Stimulated activated CD8-positive, alpha-beta memory T cell treated with anti-CD3 and anti-CD28 coated beads, Interleukin-4, amount 100 ng/mL, for 24 hours (primary cell): ENCODE results near the gene NTNG1.

Source experiments
- DNase-seq: peaks from one replicate; pipeline ENCODE4 v3.0.0-alpha.2; 2020; ENCODE audit warnings: low read depth

Gene NTNG1

DNA sequence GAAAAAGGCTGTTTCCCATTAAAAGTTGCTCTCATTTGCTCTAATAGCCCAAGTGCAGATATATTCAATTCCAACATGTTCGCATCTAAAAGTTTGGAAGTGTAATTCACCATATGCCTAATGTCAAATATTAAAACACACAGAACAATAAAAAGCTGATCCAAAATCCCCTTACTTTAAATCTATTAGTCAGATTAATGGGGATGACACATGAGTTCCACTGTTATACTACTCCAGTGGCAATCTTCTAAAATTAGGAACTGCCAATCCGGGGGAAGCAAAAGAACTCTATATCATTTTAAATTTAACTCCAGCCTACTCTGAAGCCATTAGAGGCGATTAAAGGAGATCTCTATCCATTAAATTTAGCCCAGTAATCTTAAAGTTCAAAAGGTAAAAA lies 317.1 kb downstream of the NTNG1 start:
- no peak for DNase-seq

DNA sequence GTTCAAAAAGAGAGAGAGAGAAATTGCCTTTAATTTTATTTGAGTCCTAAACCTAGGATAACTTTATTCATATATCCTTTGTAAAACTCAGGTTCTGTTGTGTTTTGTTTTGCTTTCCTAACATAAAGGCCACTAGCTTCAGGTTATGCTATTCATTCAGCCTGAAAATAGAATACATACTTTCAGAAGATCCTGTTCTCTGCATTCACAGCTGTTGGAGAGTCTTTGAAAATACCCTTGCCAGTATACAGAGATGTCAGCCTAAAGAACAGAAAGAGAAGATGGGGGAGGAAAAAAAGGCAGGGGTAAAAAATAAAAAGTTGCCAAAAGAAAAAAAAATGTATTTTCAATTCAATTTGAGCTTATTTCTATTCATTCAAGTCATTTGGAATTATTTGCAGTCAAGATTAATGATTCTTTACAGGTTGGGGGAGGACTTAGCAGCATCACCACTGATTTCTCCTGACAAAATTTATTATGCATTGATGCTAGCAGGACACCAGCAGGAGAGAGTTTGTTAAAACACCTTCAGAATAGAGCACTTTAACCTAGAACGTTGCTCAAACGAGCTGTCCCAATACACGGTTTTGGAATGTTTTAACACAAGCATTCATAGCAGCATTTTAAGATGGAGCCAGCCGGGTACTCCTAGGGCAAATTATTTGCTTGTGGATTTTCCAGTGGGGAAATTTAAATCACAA lies 318.5 kb downstream of the NTNG1 start:
- DNase-seq = no peak

DNA sequence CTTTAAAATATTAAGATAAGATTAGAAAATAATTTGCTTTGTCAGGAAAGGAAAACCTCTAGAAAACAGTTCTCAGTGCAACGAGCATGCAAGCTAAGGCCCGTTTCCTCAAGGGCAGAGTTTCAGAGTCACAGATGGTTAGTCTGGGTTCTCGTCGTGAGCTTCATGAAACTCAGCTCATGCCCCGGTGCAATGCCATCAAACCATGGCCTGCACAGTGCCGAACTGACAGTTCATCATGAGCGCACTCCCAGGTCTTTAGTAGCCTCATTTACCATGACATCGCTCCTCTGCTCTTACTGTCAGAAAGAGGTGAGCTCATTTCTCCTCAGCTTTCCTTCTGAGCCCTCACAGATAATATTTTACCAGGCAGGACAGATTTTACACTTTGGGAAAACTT lies 319.2 kb downstream of the NTNG1 start:
- DNase-seq = no peak

DNA sequence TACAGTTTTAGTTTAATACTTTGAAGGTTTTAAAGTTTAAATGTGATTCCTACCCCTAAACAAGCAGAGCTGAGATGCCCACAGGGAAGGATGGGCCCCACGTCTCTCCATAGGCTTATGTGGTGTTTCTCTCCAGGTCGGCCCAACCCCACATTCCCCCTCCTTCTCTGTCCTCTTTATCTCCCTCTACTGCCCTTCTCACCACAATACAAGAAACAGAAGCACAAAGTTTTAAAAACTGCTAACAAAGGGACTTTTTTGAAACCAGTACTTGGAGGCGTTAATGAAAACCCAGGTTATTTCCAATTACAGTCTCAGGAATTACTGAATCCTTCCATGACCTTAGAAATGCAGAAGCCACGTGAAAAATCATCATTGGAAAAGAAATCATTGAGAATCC lies 324.0 kb downstream of the NTNG1 start:
- no peak for DNase-seq

DNA sequence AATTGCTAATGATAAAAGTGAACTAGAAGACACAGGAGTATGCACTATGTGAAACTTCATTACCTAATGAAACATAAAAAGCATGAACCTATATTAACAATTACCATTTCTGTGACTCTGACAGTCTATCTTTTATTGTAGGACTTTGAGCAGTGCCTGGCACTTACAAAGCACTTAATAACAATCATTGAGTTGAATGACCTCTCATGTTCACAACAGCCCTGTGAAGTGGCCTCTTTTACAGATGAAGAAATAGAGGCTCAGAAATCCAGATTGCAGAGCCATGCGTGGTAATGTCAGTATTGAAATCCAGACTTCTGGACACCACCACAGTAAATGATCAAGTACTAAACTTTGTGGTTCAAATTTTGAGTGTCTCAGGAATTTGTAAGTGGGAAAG lies 326.4 kb downstream of the NTNG1 start:
- DNase-seq = no peak

DNA sequence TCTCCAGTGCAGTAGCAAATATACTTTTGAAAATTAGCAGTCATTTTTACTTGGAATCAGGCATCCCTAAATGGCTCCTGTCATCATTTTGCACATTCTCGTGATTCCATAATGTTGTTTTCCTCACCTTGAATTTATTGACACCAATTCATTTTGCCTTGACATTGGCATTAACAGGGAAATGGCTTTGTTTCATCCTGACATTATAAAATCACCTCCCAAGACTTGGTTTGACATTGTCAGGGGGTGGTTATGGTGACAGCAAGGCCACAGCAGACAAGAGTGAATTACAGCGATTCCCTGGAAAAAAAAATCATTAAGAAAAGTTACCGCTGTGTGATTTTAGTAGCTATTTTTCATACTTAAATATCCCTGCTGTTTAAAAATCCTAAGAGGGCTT lies 327.0 kb downstream of the NTNG1 start:
- DNase-seq = no peak

DNA sequence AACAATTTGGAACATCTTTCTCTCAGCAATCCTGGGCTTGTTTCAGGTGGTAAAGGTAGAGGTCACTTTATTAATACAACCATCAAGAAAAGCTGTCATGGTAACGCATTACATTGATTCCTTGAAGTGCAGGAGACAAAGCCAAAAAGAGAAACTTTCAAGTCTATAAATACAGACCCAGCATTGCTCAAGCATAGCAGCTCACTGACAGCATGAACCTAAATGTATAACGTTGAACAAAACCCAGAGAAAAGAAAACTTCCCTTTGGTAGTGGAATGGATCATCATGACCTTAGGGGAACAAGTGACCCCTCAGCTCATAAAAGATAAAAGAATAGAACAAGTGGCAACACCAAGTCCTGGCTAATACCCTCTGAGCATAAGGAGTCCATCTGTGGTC lies 332.2 kb downstream of the NTNG1 start:
- no peak for DNase-seq

DNA sequence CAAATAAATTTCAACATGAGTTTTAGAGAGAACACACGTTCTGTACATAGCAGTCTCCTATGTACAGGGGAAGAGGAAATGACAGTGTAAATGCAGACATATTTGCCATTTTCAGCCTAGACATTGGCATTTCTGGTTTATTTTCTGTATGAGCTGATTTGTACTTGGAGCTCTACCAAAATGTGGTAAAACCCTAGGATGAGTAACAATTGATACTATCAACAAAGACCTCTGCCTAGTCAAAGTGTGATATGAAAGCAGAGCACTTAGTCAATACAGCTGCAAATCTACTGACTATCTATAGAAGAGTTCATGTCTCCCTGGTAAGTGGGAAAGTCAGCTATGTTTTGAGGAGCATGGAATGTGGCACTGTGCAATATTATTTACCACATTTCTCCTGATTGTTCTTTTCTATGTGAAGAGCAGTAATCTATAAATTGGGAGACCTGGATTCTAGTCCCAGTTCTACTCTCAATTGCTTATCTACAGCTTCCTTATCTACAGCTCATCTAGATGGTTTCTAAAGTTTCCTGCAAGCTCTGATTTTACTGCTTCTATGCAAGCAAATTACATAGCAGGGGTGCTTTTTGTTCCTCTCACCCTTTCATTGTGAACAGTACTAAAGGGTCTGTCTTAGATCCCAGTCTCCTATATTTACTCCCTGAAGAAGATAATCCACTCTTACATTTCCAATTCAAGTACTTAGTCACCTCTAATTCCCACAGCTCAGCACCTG lies 334.2 kb downstream of the NTNG1 start:
- DNase-seq = no peak

DNA sequence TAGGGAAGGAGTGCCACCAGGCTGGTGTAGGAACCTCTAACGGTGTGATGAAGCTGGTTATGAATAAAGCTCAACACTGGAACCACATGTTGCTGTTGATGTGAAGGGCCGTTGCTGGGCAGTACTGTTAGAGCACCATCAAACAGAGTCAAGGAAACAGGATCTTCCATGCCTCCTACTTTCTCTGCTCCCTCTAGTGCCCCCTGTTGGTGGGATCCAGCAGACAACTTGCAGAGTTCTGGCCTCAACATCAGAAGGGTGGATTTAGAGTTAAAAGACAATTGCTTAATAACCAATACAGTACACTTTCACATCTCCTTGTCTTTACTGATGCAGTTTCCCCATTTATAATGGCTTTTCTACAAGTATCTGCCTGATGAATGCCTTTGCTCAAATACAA lies 336.4 kb downstream of the NTNG1 start:
- DNase-seq = no peak

DNA sequence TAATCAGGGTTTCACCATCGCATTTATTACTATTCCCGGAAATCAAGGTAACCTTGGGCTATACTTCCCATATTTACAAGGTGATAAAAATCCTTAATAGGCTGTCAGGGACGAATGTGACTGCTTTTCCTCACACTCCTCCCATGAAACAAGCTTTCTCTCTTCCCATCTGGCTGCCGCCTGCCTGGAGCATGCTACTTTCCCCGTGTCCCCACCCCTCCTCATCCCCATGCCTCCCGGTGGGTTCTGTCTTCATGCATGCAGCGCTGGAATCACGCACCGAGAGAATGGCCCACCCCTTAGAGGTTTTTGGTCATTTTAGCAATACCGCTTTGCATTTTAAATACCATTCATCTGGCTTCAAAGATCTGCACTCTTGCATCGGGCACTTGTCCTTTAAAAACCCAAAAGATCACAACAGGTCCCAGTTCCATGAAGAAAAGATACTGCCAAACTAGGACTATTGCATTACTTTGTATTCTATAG lies 339.1 kb downstream of the NTNG1 start:
- DNase-seq = no peak

DNA sequence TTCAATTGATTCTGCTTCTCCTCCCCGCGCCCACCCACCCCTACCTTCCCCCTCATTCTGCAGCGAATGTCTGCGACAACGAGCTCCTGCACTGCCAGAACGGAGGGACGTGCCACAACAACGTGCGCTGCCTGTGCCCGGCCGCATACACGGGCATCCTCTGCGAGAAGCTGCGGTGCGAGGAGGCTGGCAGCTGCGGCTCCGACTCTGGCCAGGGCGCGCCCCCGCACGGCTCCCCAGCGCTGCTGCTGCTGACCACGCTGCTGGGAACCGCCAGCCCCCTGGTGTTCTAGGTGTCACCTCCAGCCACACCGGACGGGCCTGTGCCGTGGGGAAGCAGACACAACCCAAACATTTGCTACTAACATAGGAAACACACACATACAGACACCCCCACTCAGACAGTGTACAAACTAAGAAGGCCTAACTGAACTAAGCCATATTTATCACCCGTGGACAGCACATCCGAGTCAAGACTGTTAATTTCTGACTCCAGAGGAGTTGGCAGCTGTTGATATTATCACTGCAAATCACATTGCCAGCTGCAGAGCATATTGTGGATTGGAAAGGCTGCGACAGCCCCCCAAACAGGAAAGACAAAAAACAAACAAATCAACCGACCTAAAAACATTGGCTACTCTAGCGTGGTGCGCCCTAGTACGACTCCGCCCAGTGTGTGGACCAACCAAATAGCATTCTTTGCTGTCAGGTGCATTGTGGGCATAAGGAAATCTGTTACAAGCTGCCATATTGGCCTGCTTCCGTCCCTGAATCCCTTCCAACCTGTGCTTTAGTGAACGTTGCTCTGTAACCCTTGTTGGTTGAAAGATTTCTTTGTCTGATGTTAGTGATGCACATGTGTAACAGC lies 339.9 kb downstream of the NTNG1 start:
- DNase-seq = no peak

DNA sequence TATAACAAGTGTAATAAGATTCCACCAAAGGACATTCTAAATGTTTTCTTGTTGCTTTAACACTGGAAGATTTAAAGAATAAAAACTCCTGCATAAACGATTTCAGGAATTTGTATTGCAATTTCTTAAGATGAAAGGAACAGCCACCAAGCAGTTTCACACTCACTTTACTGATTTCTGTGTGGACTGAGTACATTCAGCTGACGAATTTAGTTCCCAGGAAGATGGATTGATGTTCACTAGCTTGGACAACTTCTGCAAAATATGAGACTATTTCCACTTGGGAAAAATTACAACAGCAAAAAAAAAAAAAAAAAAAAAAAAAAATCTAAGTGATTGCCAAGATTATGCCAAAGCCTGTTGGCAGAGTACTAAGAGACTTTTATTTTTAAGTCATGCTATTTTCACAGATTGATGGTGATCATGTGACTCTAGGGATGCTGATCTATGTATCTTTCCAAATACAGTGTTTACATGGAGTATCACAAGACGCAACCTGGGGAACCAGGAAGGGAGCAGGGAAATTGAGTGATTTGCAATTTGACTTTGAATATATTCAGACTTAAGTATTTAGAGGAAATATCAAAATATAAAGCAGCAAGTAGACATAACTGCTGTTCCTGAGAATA lies 341.0 kb downstream of the NTNG1 start:
- DNase-seq = no peak

DNA sequence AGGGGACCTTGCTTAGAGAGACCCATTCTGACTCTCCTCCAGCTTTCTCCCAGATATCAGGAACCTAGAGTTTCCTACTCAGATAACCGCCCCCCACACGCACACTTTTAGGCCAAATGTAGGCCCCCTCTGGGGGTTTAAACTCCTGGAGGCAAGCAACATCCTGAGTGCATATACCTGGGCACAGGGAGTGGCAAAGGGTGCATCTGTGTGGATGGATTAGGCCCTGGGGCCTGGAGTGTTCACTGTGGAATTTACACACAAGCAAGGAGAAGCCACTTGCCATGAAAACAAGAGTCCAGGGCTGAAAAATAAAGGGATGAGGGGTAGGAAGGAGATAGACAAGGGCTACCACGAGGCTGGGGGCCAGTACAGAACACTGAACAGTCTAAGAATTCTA lies 343.1 kb downstream of the NTNG1 start:
- DNase-seq = no peak

DNA sequence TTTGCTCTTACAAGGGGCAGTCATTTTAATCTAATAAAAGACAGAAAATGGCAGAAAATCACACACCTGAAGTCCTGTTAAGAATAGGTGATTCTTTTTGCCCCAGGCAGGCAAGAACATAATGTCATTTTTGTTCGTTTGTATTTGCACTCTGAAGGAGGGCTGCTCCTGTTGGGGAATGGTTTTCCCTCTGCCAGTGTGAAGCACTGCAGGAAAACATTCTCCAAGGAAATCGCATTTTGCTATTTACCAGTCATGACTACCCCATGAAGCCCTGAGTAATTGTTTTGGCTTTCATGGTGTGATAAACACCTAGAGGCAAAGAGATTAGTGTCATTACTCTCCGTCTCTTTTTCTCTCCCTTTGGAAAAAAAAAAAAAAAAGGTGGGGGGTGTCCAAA lies 345.5 kb downstream of the NTNG1 start:
- no peak for DNase-seq

DNA sequence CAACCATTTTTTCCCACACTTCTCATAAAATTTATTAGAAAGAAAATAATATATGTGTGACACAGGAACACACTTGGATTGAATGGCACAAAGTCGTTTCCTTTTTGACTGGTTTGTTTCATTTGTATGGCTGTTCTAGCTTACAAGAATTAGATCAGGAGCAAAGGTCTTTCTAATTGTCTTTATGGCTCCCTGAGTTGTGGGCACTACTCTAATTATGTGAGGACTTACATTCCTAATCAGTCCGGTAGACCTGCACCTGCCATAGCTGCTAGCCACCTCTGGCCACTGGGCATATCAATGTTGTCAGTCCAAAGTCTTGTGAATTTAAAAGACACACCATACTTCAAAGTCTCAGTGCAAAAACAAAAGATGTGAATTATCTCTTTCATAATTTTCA lies 346.7 kb downstream of the NTNG1 start:
- DNase-seq = no peak

DNA sequence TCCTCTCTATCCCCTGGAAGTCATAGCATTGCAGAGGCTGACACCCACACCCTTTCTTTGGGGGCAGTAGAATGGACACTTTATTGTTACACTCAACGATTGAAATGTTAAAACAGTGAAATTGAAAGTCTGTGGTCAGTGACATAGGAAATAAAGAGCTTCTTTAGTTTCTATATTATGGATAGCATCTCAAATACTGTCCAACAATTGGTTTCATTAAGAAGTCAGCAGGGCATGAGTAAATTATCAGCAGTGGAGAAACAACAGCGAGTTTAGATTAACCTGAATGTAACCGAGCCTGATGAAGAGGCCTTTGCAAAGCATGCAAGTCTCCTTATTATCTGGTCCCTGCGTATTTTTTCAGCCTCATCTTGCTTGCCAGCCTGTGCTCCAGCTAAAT lies 350.7 kb downstream of the NTNG1 start:
- DNase-seq = no peak

DNA sequence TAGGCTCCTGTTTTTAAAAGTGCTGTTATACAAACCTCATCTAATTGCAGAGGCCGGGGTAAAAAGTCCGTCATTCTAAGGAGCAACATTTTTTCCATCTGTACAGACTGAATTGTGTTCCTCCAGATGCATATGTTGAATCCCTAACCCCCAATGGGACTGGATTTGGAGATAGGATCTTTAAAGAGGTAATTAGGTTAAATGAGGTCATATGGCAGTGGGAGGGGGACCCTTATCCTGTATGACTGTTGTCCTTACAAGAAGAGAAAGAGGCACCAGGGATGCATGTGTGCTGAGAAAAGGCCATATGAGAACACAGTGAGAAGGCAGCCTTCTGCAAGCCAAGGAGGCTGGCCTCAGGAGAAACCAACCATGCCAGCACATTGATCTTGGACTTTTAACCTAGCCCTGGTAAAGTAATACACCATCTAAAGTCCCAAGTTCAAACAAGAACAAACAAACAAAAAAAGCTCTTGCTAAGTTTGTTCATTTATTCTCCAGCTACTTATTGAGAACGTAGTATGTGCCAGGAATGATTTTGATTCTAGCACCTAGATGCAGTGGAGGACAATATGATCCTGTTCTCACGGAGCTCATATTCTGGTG lies 352.4 kb downstream of the NTNG1 start:
- DNase-seq = no peak

DNA sequence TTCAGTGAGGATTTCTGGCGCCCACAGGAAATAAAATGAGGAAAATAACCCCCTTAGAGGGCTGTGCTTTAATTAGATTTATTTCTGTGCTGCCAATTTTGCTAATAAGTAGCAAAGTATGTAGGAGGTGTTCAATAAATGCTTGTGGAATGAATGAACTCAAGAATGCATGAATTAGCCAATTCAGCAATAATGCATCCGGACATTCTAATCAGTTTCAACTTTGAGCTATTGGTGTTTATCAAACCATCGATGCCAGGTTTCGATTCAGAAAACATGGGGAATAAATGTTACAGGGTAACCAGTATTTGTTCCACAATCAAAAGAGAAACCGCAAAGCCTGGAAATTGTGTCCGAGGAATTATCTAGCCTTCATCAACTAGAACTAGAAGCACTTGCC lies 353.2 kb downstream of the NTNG1 start:
- DNase-seq = no peak

DNA sequence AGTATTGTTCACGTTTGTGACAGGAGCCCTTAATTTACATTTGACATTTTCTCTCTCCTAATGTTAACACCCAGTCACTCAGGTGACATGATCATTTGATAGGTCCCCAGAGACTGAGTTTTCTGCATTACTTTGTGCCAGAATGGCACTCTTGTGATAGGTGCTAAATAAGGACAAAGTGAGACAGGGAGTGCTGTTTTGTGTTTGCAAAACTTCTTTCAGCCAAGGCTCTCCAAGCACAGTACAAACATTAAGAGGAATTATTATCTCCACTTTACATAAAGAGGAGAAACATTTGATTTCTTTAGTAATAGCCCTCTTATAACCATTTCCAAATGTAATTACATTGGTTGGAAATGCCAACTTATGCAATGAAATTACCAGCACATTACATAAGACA lies 355.2 kb downstream of the NTNG1 start:
- no peak for DNase-seq

DNA sequence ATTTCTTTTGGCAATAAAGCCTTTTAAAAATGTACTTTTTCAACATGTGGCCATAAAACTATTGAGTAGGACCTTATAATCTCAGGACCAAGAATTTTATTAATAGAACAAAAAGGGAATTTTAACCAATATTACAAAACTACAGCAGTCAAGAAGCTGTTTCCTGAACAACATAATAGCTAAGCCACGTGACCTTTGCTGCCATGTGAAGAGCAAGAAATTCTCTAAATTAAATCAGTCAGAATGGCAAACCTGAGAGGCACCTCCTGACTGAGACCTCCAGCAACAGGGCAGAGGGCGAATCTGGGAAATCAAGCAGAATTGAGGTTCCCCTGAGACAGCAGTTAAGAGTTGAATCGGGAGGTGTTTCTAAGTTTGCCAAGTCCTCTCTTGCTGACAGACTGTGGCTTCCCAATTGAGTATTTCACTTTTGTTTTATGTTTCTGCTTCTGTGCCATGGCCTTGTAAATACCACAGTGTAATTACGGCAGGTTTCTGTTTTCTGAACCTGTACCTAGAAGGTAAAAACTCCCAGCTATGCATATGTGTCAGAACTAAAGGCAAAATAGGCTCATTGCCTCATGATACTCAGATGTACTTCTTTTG lies 358.4 kb downstream of the NTNG1 start:
- no peak for DNase-seq

DNA sequence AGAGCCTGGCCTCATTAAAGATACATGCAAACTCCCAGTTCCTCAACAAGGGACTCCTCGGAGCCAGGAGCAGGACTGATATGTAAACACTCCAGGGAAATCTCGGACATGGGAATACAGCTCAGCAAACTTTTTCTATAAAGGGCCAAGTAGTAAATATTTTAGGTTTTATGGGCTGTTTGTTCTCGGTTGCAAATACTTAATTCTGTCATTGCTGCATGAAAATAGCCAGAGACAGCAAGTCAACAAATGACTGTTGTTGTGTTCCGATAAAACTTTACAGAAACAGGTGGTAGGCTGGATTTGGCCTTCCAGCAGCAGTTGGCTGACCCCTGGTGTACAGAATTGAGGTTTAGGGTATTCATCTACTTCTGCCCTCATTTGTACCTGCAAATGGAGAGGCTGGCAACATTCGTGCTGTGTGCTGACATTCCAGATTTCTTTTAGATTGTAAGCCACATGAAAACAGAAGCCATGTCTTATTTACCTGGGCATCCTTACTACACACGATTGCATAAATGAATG lies 360.3 kb downstream of the NTNG1 start:
- no peak for DNase-seq
